OCI-LY7 (cell line): Measurements from ENCODE around the gene ZNF365. TPM values are rescaled to one million over a fixed set of nuclear protein-coding genes. Genes with fewer than 3 reads are reported as not detected.

Source experiments
- BruUV-seq: library from RNA; stranded (reverse); fragments of 400-500 nt; replicated peaks from 2 replicates; lab custom pipeline; 2021; lab: Mats Ljungman, UMichigan
- CTCF ChIA-PET: fragments of 300-600 bp; sonication (Branson Sonifier 250); formaldehyde crosslinking; loops from one replicate; lab custom pipeline; 2022; ENCODE audit warnings: antibody characterized with exemption; ENCODE audit not compliant: unreplicated experiment; lab: Charles Lee
- POLR2A ChIA-PET: fragments of 300-600 bp; sonication (Branson Sonifier 250); formaldehyde crosslinking; loops from one replicate; lab custom pipeline; 2022; ENCODE audit warnings: antibody characterized with exemption; lab: Charles Lee
- DNase-seq: peaks from one replicate; pipeline ENCODE4 v3.0.0-alpha.2; 2015; ENCODE audit warnings: low spot score
- H2AFZ ChIP-seq: fragments of 200-600 bp; sonication (generic), shearing (Covaris generic); 2 replicates; pipeline ENCODE4 v1.6.1; 2014; ENCODE audit warnings: mild to moderate bottlenecking, antibody characterized with exemption, low read length, moderate library complexity
- H3K27ac ChIP-seq: fragments of 200-600 bp; sonication (generic); 2 replicates; pipeline ENCODE4 v1.5.1; 2014; ENCODE audit warnings: mixed run types, low read depth, mild to moderate bottlenecking, moderate library complexity, low read length, inconsistent platforms; ENCODE audit not compliant: poor library complexity, severe bottlenecking
- H3K36me3 ChIP-seq: fragments of 200-600 bp; sonication (generic); 2 replicates; pipeline ENCODE4 v1.6.1; 2014; ENCODE audit warnings: mild to moderate bottlenecking, antibody characterized with exemption, low read length, moderate library complexity, mixed read lengths; ENCODE audit not compliant: insufficient read depth
- H3K4me1 ChIP-seq: fragments of 200-600 bp; sonication (generic); 2 replicates; pipeline ENCODE4 v1.5.1; 2014; ENCODE audit warnings: mild to moderate bottlenecking, low read length; ENCODE audit not compliant: insufficient read depth, poor library complexity, severe bottlenecking
- H3K4me2 ChIP-seq: fragments of 200-600 bp; sonication (generic); 2 replicates; pipeline ENCODE4 v1.6.1; 2014; ENCODE audit warnings: mild to moderate bottlenecking, low read length
- H3K4me3 ChIP-seq: fragments of 200-600 bp; sonication (generic); 2 replicates; pipeline ENCODE4 v1.5.1; 2014; ENCODE audit warnings: mild to moderate bottlenecking, low read depth, low read length; ENCODE audit not compliant: poor library complexity, severe bottlenecking
- H3K79me2 ChIP-seq: fragments of 200-600 bp; sonication (generic); 2 replicates; pipeline ENCODE4 v1.6.1; 2016; ENCODE audit warnings: low read depth, mild to moderate bottlenecking, low read length, moderate library complexity, mixed read lengths; ENCODE audit not compliant: insufficient read depth
- H3K9me2 ChIP-seq: fragments of 200-600 bp; sonication (generic); 2 replicates; pipeline ENCODE4 v1.6.1; 2016; ENCODE audit warnings: mild to moderate bottlenecking, low read length, mixed read lengths; ENCODE audit not compliant: insufficient read depth
- H3K9me3 ChIP-seq: fragments of 200-600 bp; sonication (generic); 2 replicates; pipeline ENCODE4 v1.6.1; 2014; ENCODE audit warnings: mild to moderate bottlenecking, mixed run types, low read length, mixed read lengths
- H4K20me1 ChIP-seq: fragments of 200-600 bp; sonication (generic); 2 replicates; pipeline ENCODE4 v1.6.1; 2014; ENCODE audit warnings: mild to moderate bottlenecking, antibody characterized with exemption, low read length, moderate library complexity, mixed read lengths; ENCODE audit not compliant: insufficient read depth
- CTCF ChIP-seq: fragments of 200-600 bp; sonication (generic); conservative IDR thresholded peaks from 2 replicates; pipeline ENCODE4 v1.5.1; 2014; ENCODE audit warnings: mild to moderate bottlenecking, antibody characterized with exemption, low read length, moderate library complexity, mixed read lengths
- EZH2phosphoT487 ChIP-seq: fragments of 200-600 bp; sonication (generic); IDR thresholded peaks from 2 replicates; pipeline ENCODE4 v1.6.1; 2018; ENCODE audit warnings: low read depth, borderline replicate concordance, mild to moderate bottlenecking, mixed run types, antibody characterized with exemption, low read length, moderate library complexity, mixed read lengths
- intact Hi-C: fragments of 100-400 bp; cut with micrococcal nuclease; formaldehyde crosslinking; loops from one replicate; pipeline ENCODE4 v1.10.0; 2022; ENCODE audit not compliant: unreplicated experiment
- total RNA-seq, 2 experiments: library from RNA; depleted of rRNA in 1 of 2; stranded (reverse); fragments of >200 nt in 1 of 2; shearing (Covaris generic) in 1 of 2; gene quantifications; 2 replicates each; pipeline ENCODE4 v1.2.3, GENCODE V29; 2014 to 2022

ZNF365 gene
- total RNA-seq, 2 experiments from 2014 or later = not detected

- Histone ChIP-seq H3K9me2 (no peaks in the 10 kb centered on the region), H2AFZ (no peak overlapping the region), H3K27ac (no peak overlapping the region), H3K79me2 (no peaks in the 10 kb centered on the region), H3K4me1 (no peaks in the 10 kb centered on the region), H3K4me2 (no peak overlapping the region), H3K36me3 (no peaks in the 10 kb centered on the region), H4K20me1 (no peaks in the 10 kb centered on the region), H3K9me3 (no peaks in the 10 kb centered on the region), H3K4me3 (no peak overlapping the region)
- TF ChIP-seq EZH2phosphoT487 = no peak
- no peak for TF ChIP-seq CTCF
- ChIA-PET POLR2A (no interaction called here), CTCF (no interaction called here)
- intact Hi-C loops = no loop called here
- DNase-seq = no peak
- no TSS peak for BruUV-seq
Measured at GRCh38 chr10:62382831-62383230, 8.7 kb downstream of the ZNF365 start.

GRCh38 chr10:62384057-62384446 is 9.9 kb downstream of the ZNF365 start:
- intact Hi-C loops = no loop called here
- no peak overlapping the region for H3K4me2 ChIP-seq
- H3K9me3 ChIP-seq = no peaks in the 10 kb centered on the region
- no peaks in the 10 kb centered on the region for H4K20me1 ChIP-seq
- H2AFZ ChIP-seq = no peak overlapping the region
- POLR2A ChIA-PET = interaction anchor here (1.1 kb wide), 1 partner anchor 97 kb away, joined by 3 read pairs; no protein-coding TSS in a partner anchor
- H3K27ac ChIP-seq = no peak overlapping the region
- TF ChIP-seq CTCF (no peak), EZH2phosphoT487 (no peak)
- H3K4me1 ChIP-seq = no peaks in the 10 kb centered on the region
- H3K36me3 ChIP-seq = no peaks in the 10 kb centered on the region
- CTCF ChIA-PET = no interaction called here
- no peaks in the 10 kb centered on the region for H3K79me2 ChIP-seq
- H3K9me2 ChIP-seq = no peaks in the 10 kb centered on the region
- no peak for DNase-seq
- no TSS peak for BruUV-seq
- no peak overlapping the region for H3K4me3 ChIP-seq

- intact Hi-C loops = no loop called here
- H3K4me1 ChIP-seq = no peaks in the 10 kb centered on the region
- no peaks in the 10 kb centered on the region for H3K79me2 ChIP-seq
- no peaks in the 10 kb centered on the region for H3K36me3 ChIP-seq
- H3K4me2 ChIP-seq = no peak overlapping the region
- no peaks in the 10 kb centered on the region for H4K20me1 ChIP-seq
- DNase-seq = no peak
- POLR2A ChIA-PET = interaction anchor here (1.1 kb wide), 1 partner anchor 97 kb away, joined by 3 read pairs; no protein-coding TSS in a partner anchor
- CTCF ChIA-PET = no interaction called here
- no peak for TF ChIP-seq CTCF
- no peak for TF ChIP-seq EZH2phosphoT487
- H3K4me3 ChIP-seq = no peak overlapping the region
- no peaks in the 10 kb centered on the region for H3K9me2 ChIP-seq
- H3K27ac ChIP-seq = no peak overlapping the region
- no peak overlapping the region for H2AFZ ChIP-seq
- no peaks in the 10 kb centered on the region for H3K9me3 ChIP-seq
- no TSS peak for BruUV-seq
Measured at GRCh38 chr10:62384447-62385081, 10.4 kb downstream of the ZNF365 start.
